Endothelial cell of umbilical vein (primary cell): ENCODE results near the gene DDX24. TPM values are rescaled to one million over a fixed set of nuclear protein-coding genes. Genes with fewer than 3 reads are reported as not detected.
A peak's percentile ranks its signal among the peaks of the same experiment; 100 is the strongest.

Experiments used
- BruUV-seq: library from RNA; stranded (reverse); fragments of 400-500 nt; replicated peaks from 2 replicates; lab custom pipeline; 2021; lab: Mats Ljungman, UMichigan
- CTCF ChIA-PET: fragments of 300-600, 350-600 bp; sonication (Branson Sonifier 250); formaldehyde crosslinking; loops from one replicate; lab custom pipeline; 2021; ENCODE audit warnings: antibody characterized with exemption, inconsistent platforms; lab: Charles Lee
- POLR2A ChIA-PET: fragments of 300-600, 350-600 bp; sonication (Branson Sonifier 250); formaldehyde crosslinking; loops from one replicate; lab custom pipeline; 2021; ENCODE audit warnings: antibody characterized with exemption, inconsistent platforms; lab: Charles Lee
- DNase-seq: peaks from one replicate; pipeline ENCODE4 v3.0.0-alpha.2; 2011; ENCODE audit warnings: low read depth, low spot score
- FAIRE-seq: peaks from 2 replicates; lab custom pipeline; 2011; peaks lifted over from hg19 to GRCh38; lab: Jason Lieb, UNC
- H2AFZ ChIP-seq: 2 replicates; pipeline ENCODE4 v1.6.0; 2012; ENCODE audit warnings: low read depth, low read length, control low read depth, inconsistent platforms
- H3K27ac ChIP-seq: 2 replicates; pipeline ENCODE4 v1.5.1; 2011; ENCODE audit warnings: low read depth, mild to moderate bottlenecking, control low read depth, low read length, moderate library complexity; ENCODE audit not compliant: insufficient read depth
- H3K27me3 ChIP-seq, 2 experiments: 2 replicates each; pipeline versions ENCODE4 v1.6.0 to v1.6.1; 2011; ENCODE audit warnings: low read length in 2 of 2, mixed read lengths in 1 of 2; ENCODE audit not compliant: control insufficient read depth in 2 of 2, insufficient read depth in 2 of 2
- H3K36me3 ChIP-seq, 2 experiments: 2 replicates in 1 of 2; 3 replicates in 1 of 2; pipeline ENCODE4 v1.5.1; 2011; ENCODE audit warnings: low read length in 2 of 2, mild to moderate bottlenecking in 1 of 2, moderate library complexity in 1 of 2; ENCODE audit not compliant: control insufficient read depth in 2 of 2, insufficient read depth in 2 of 2; ENCODE audit errors: extremely low read depth in 1 of 2
- H3K4me1 ChIP-seq: 3 replicates; pipeline ENCODE4 v1.5.1; 2011; ENCODE audit warnings: mild to moderate bottlenecking, low read length; ENCODE audit not compliant: control insufficient read depth, insufficient read depth; ENCODE audit errors: extremely low read depth
- H3K4me2 ChIP-seq: 2 replicates; pipeline ENCODE4 v1.6.1; 2011; ENCODE audit warnings: low read length, control low read depth, mixed read lengths; ENCODE audit not compliant: insufficient read depth
- H3K4me3 ChIP-seq, 3 experiments: fragments of 200-600 bp in 1 of 3; sonication (generic), shearing (Covaris generic) in 1 of 3; replicated peaks in 1 of 3; 2 replicates each; pipeline ENCODE4 v1.5.1; 2011 to 2016; ENCODE audit warnings: control low read depth in 3 of 3, low read length in 3 of 3, mild to moderate bottlenecking in 2 of 3, inconsistent platforms in 1 of 3, low read depth in 1 of 3, moderate library complexity in 1 of 3; ENCODE audit not compliant: insufficient read depth in 1 of 3
- H3K79me2 ChIP-seq: 2 replicates; pipeline ENCODE4 v1.6.0; 2012; ENCODE audit warnings: low read length, inconsistent platforms; ENCODE audit not compliant: control insufficient read depth, insufficient read depth
- H3K9ac ChIP-seq: replicated peaks from 2 replicates; pipeline ENCODE3; 2011; ENCODE audit warnings: low read length, control low read depth; ENCODE audit not compliant: insufficient read depth; ENCODE audit errors: extremely low read depth
- H3K9me1 ChIP-seq: replicated peaks from 3 replicates; pipeline ENCODE4 v1.6.0; 2011; ENCODE audit warnings: mild to moderate bottlenecking, low read length; ENCODE audit not compliant: control insufficient read depth, insufficient read depth; ENCODE audit errors: extremely low read depth
- H3K9me3 ChIP-seq: replicated peaks from 2 replicates; pipeline ENCODE4 v1.5.1; 2012; ENCODE audit warnings: low read length, inconsistent platforms; ENCODE audit not compliant: control insufficient read depth, insufficient read depth
- H4K20me1 ChIP-seq: replicated peaks from 2 replicates; pipeline ENCODE3; 2011; ENCODE audit warnings: mild to moderate bottlenecking, low read length; ENCODE audit not compliant: control insufficient read depth, insufficient read depth; ENCODE audit errors: extremely low read depth
- EZH2 ChIP-seq: IDR thresholded peaks from 2 replicates; pipeline ENCODE4 v1.6.1; 2012; ENCODE audit warnings: borderline replicate concordance, low read depth, mild to moderate bottlenecking, moderate library complexity, low read length, inconsistent platforms; ENCODE audit not compliant: severe bottlenecking
- FOS ChIP-seq: IDR thresholded peaks from 2 replicates; pipeline ENCODE4 v1.6.1; 2011; ENCODE audit warnings: mild to moderate bottlenecking, low read length, moderate library complexity, borderline replicate concordance; ENCODE audit not compliant: insufficient read depth
- GATA2 ChIP-seq: IDR thresholded peaks from 2 replicates; pipeline ENCODE4 v1.7.0; 2011; ENCODE audit warnings: low read depth, mild to moderate bottlenecking, moderate library complexity, mixed read lengths, low read length; ENCODE audit not compliant: insufficient read length, insufficient read depth
- JUN ChIP-seq: IDR thresholded peaks from 2 replicates; pipeline ENCODE4 v1.6.1; 2011; ENCODE audit warnings: borderline replicate concordance, low read depth; ENCODE audit not compliant: insufficient read length, insufficient read depth
- MYC ChIP-seq: IDR thresholded peaks from one replicate; pipeline ENCODE4 v1.6.1; 2011; ENCODE audit warnings: mild to moderate bottlenecking, low read depth, low read length
- POLR2A ChIP-seq: IDR thresholded peaks from 2 replicates; pipeline ENCODE4 v1.6.1; 2012; ENCODE audit warnings: low read depth, mild to moderate bottlenecking, control low read depth, low read length
- POLR2AphosphoS5 ChIP-seq: IDR thresholded peaks from 2 replicates; pipeline ENCODE4 v1.6.1; 2012; ENCODE audit warnings: low read depth, mild to moderate bottlenecking, control low read depth, low read length, moderate library complexity; ENCODE audit not compliant: insufficient read depth
- dilution Hi-C: fragments of 300-500 bp; cut with MboI; formaldehyde crosslinking; loops from one replicate; pipeline ENCODE4 v1.15.0; 2019; ENCODE audit warnings: low sequenced_read_pairs; ENCODE audit not compliant: extremely low pct_ligation_motif_present
- intact Hi-C: fragments of 100-400 bp; cut with micrococcal nuclease; formaldehyde crosslinking; loops from one replicate; pipeline ENCODE4 v1.10.0; 2022
- polyA plus RNA-seq, 4 experiments: library from polyadenylated mRNA; depleted of rRNA in 3 of 4; stranded (reverse) in 3 of 4; unstranded in 1 of 4; fragments of >200 nt; gene quantifications; 2 replicates each; pipeline versions ENCODE4 v1.2.1 to v1.2.3, GENCODE V29; 2011 to 2012; ENCODE audit warnings: missing spikeins in 1 of 4
- total RNA-seq: library from RNA; stranded (reverse); gene quantifications from 2 replicates; pipeline ENCODE4 v1.2.3, GENCODE V29; 2021
- TF ChIP-seq, protein P1 (sequence below), 2 donors: IDR thresholded peaks; 1 replicate in 1 of 2; 2 replicates in 1 of 2; pipeline ENCODE4 v1.5.1; 2011; ENCODE audit warnings: low read length in 2 of 2, mild to moderate bottlenecking in 2 of 2, moderate library complexity in 2 of 2, control low read depth in 1 of 2, inconsistent platforms in 1 of 2, low read depth in 1 of 2; ENCODE audit not compliant: insufficient read depth in 1 of 2; ENCODE audit errors: extremely low read depth in 1 of 2
- TF ChIP-seq, protein P2 (sequence below): IDR thresholded peaks from 2 replicates; pipeline ENCODE4 v1.6.1; 2011; ENCODE audit not compliant: insufficient read depth, insufficient read length

DDX24 gene
- total and polyA plus RNA-seq, 2 donors (not counting 3 experiments of a cell fraction or from before 2014, with no cell fraction given): 88.3 to 141 TPM

DNA sequence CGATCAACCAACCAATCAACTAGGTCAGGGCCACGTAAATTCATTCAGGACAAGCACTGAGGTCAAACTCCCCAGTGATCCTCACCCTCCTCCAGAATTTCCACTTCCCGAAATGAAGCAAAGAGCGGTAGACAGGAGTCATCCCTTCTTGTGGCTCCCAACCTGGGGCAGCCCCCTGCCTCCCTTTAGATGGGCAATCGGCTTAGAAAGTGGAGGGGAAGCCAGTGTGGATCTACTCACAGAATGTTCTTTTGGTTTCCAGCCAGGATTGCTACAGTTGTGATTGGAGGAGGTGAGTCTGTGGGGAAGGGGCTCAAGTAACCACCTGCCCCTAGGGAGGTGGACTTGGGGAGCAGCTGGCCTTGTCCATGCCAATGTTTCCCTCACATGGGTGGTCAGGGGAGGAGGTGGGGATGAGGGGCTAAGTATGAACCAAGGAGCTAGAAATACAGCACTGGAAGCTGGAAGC is 33.6 kb upstream of the DDX24 start:
- H3K27ac ChIP-seq: no peak overlapping the region
- dilution Hi-C loops (no loop called here), intact Hi-C loops (loop anchor here (10.0 kb wide), 1 partner anchor 1060 kb away; no protein-coding TSS in a partner anchor)
- no peaks in the 10 kb centered on the region for H3K27me3 ChIP-seq
- no peak overlapping the region for H3K4me3 ChIP-seq
- H2AFZ ChIP-seq: peak overlapping the region; percentile 20
- H3K79me2 ChIP-seq: no peaks in the 10 kb centered on the region
- no TSS peak for BruUV-seq
- H3K4me1 ChIP-seq: peaks cover 19% of the 10 kb centered on the region
- no peaks in the 10 kb centered on the region for H4K20me1 ChIP-seq
- TF ChIP-seq MYC: no peak
- no peak for TF ChIP-seq GATA2
- H3K9ac ChIP-seq: no peak overlapping the region
- peak overlapping the region; percentile 2 for H3K4me2 ChIP-seq
- FAIRE-seq (no peak), DNase-seq (no peak)
- H3K9me3 ChIP-seq: no peaks in the 10 kb centered on the region
- H3K9me1 ChIP-seq: no peaks in the 10 kb centered on the region
- ChIA-PET CTCF (interaction anchor here (0.8 to 6.1 kb wide), 9 partner anchors 10 to 175 kb away, joined by 3 to 67 read pairs (median 3); partner anchors contain the start of genes IFI27L2 and PPP4R4), POLR2A (interaction anchor here (1.4 kb wide), 1 partner anchor 33 kb away, joined by 5 read pairs; the partner anchor contains the start of genes DDX24 and IFI27L1)
- no peaks in the 10 kb centered on the region for H3K36me3 ChIP-seq

DNA sequence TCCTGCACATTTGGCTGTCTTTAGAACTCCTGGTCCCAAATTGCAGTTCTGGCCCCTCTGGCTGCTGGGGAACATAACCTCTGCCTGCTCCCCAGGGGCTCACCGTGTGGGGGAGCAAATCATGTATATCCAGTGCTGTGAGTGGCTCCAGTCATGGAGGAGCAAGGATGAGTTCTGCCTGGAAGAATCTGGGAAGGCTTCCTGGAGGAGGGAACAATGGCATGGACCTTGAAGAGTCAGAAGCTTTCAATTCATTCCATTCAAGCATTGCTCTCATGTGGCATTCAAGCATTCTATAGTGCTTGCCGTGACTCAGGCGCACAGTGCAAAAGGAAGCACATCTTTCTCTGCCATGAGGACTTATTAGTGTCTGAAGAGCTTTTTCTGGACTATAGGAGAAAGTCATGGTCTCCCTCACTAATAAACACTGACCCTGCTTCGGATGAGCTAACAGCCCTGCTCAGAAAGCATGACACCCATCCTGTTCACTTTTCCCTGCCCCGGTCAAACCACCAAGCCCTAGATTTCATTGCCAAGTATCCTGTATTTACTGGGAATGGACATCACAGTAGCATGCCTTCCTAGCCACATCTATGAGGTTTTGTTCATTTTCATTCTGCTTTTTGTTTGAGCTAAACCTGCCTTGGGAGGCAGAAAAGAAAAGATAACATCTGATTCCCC is 33.0 kb upstream of the DDX24 start:
- H3K9me1 ChIP-seq: no peaks in the 10 kb centered on the region
- no peak overlapping the region for H2AFZ ChIP-seq
- intact Hi-C loops: loop anchor here (10.0 kb wide), 1 partner anchor 1059 kb away; no protein-coding TSS in a partner anchor
- no TSS peak for BruUV-seq
- DNase-seq (peak; percentile 6), FAIRE-seq (no peak)
- no peaks in the 10 kb centered on the region for H3K79me2 ChIP-seq
- no peak overlapping the region for H3K27ac ChIP-seq
- H3K36me3 ChIP-seq: no peaks in the 10 kb centered on the region
- no peaks in the 10 kb centered on the region for H4K20me1 ChIP-seq
- ChIA-PET POLR2A (no interaction called here), CTCF (interaction anchor here (1.0 to 6.1 kb wide), 6 partner anchors 11 to 85 kb away, joined by 3 to 67 read pairs (median 8); partner anchors contain the start of gene IFI27L2)
- no peaks in the 10 kb centered on the region for H3K27me3 ChIP-seq
- H3K4me3 ChIP-seq: no peak overlapping the region
- dilution Hi-C loops: no loop called here
- peaks cover 19% of the 10 kb centered on the region for H3K4me1 ChIP-seq
- TF ChIP-seq JUN (no peak), POLR2AphosphoS5 (no peak), EZH2 (no peak), FOS (no peak), GATA2 (no peak), POLR2A (no peak), MYC (no peak)
- TF ChIP-seq, protein P1, sequence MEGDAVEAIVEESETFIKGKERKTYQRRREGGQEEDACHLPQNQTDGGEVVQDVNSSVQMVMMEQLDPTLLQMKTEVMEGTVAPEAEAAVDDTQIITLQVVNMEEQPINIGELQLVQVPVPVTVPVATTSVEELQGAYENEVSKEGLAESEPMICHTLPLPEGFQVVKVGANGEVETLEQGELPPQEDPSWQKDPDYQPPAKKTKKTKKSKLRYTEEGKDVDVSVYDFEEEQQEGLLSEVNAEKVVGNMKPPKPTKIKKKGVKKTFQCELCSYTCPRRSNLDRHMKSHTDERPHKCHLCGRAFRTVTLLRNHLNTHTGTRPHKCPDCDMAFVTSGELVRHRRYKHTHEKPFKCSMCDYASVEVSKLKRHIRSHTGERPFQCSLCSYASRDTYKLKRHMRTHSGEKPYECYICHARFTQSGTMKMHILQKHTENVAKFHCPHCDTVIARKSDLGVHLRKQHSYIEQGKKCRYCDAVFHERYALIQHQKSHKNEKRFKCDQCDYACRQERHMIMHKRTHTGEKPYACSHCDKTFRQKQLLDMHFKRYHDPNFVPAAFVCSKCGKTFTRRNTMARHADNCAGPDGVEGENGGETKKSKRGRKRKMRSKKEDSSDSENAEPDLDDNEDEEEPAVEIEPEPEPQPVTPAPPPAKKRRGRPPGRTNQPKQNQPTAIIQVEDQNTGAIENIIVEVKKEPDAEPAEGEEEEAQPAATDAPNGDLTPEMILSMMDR (IDR thresholded peaks at IDR 0.05; ENCODE audit: extremely low read depth in 1 of 2, insufficient read depth in 1 of 2, low read depth in 1 of 2, low read length in 2 of 2): no peak
- TF ChIP-seq, protein P2, sequence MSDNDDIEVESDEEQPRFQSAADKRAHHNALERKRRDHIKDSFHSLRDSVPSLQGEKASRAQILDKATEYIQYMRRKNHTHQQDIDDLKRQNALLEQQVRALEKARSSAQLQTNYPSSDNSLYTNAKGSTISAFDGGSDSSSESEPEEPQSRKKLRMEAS: no peak
- no peak overlapping the region for H3K9ac ChIP-seq
- H3K4me2 ChIP-seq: no peak overlapping the region
- no peaks in the 10 kb centered on the region for H3K9me3 ChIP-seq
